Vagina (tissue), 2 donors: Measurements from ENCODE around the gene PTPRD. TPM values are rescaled to one million over a fixed set of nuclear protein-coding genes. Genes with fewer than 3 reads are reported as not detected.

Experiments
- DNase-seq, 2 donors: peaks; one replicate each; pipeline ENCODE4 v3.0.0-alpha.2; 2017; ENCODE audit errors: extremely low spot score in 2 of 2
- H3K27ac ChIP-seq: fragments of 200-600 bp; sonication (generic); one replicate; pipeline ENCODE4 v1.5.1; 2019
- H3K27me3 ChIP-seq: fragments of 200-600 bp; sonication (generic); one replicate; pipeline ENCODE4 v1.5.1; 2019
- H3K36me3 ChIP-seq, 2 donors: fragments of 200-600 bp; sonication (generic); one replicate each; pipeline ENCODE4 v1.5.1; 2017 to 2019
- H3K4me1 ChIP-seq: fragments of 200-600 bp; sonication (generic); one replicate; pipeline ENCODE4 v1.5.1; 2019
- H3K4me3 ChIP-seq, 2 donors: fragments of 200-600 bp; sonication (generic); 1 replicate in 1 of 2; 2 replicates in 1 of 2; pipeline ENCODE4 v1.5.1; 2016 to 2019
- H3K9me3 ChIP-seq: fragments of 200-600 bp; sonication (generic); one replicate; pipeline ENCODE4 v1.5.1; 2019
- CTCF ChIP-seq, 3 experiments: fragments of 450-650 bp in 2 of 3; fragments of 200-600 bp in 1 of 3; sonication (generic) in 1 of 3; IDR thresholded peaks; one replicate each; pipeline ENCODE4 v1.5.1; 2017 to 2019; ENCODE audit warnings: antibody characterized with exemption in 3 of 3, mild to moderate bottlenecking in 2 of 3, moderate library complexity in 2 of 3
- POLR2A ChIP-seq, 2 donors: fragments of 450-650 bp; IDR thresholded peaks; one replicate each; pipeline ENCODE4 v1.6.1; 2017; ENCODE audit warnings: antibody characterized with exemption in 2 of 2, mild to moderate bottlenecking in 2 of 2, moderate library complexity in 2 of 2
- POLR2AphosphoS5 ChIP-seq, 2 donors: sonication (generic); formaldehyde crosslinking; IDR thresholded peaks; one replicate each; pipeline ENCODE4 v1.9.0; 2017; ENCODE audit warnings: antibody characterized with exemption in 2 of 2, mild to moderate bottlenecking in 2 of 2, low read depth in 1 of 2; ENCODE audit not compliant: insufficient read depth in 1 of 2
- intact Hi-C: fragments of 100-400 bp; cut with DNase I; formaldehyde crosslinking; loops from one replicate; pipeline ENCODE4 v1.15.1; 2023
- total RNA-seq: library from RNA; depleted of rRNA; stranded (reverse); fragments of >200 nt; gene quantifications from one replicate; pipeline ENCODE4 v1.2.3, GENCODE V29; 2016

The PTPRD gene
- total RNA-seq, 1 donor from 2014 or later: 10.3 TPM

GRCh38 chr9:9881692-9882091, 731.1 kb downstream of the PTPRD start:
- Histone ChIP-seq H3K9me3 (no peaks in the 10 kb centered on the region), H3K4me1 (no peaks in the 10 kb centered on the region), H3K27ac (no peak overlapping the region), H3K27me3 (no peaks in the 10 kb centered on the region), H3K36me3 (no peaks in the 10 kb centered on the region), H3K4me3 (no peak overlapping the region)
- TF ChIP-seq POLR2AphosphoS5 (IDR thresholded peaks at IDR 0.05; ENCODE audit: insufficient read depth in 1 of 2, low read depth in 1 of 2): no peak
- TF ChIP-seq POLR2A (IDR thresholded peaks at IDR 0.05): no peak
- TF ChIP-seq CTCF (IDR thresholded peaks at IDR 0.05): no peak
- DNase-seq: no peak
- intact Hi-C loops: no loop called here

- Histone ChIP-seq H3K36me3 (no peaks in the 10 kb centered on the region), H3K27ac (no peak overlapping the region), H3K27me3 (no peaks in the 10 kb centered on the region), H3K4me3 (no peak overlapping the region), H3K4me1 (no peaks in the 10 kb centered on the region), H3K9me3 (no peaks in the 10 kb centered on the region)
- no peak for DNase-seq
- intact Hi-C loops: no loop called here
- TF ChIP-seq POLR2AphosphoS5 (IDR thresholded peaks at IDR 0.05; ENCODE audit: insufficient read depth in 1 of 2, low read depth in 1 of 2) (no peak), POLR2A (IDR thresholded peaks at IDR 0.05) (no peak), CTCF (IDR thresholded peaks at IDR 0.05) (no peak)
Measured at GRCh38 chr9:9874270-9874669, 738.5 kb downstream of the PTPRD start.

- Histone ChIP-seq H3K36me3 (no peaks in the 10 kb centered on the region), H3K27me3 (no peaks in the 10 kb centered on the region), H3K27ac (no peak overlapping the region), H3K4me1 (no peaks in the 10 kb centered on the region), H3K9me3 (no peaks in the 10 kb centered on the region), H3K4me3 (no peak overlapping the region)
- TF ChIP-seq POLR2A (IDR thresholded peaks at IDR 0.05) (no peak), CTCF (IDR thresholded peaks at IDR 0.05) (no peak), POLR2AphosphoS5 (IDR thresholded peaks at IDR 0.05; ENCODE audit: insufficient read depth in 1 of 2, low read depth in 1 of 2) (no peak)
- DNase-seq: no peak
- intact Hi-C loops: no loop called here
Measured at GRCh38 chr9:9862235-9862810, 750.5 kb downstream of the PTPRD start.

DNA sequence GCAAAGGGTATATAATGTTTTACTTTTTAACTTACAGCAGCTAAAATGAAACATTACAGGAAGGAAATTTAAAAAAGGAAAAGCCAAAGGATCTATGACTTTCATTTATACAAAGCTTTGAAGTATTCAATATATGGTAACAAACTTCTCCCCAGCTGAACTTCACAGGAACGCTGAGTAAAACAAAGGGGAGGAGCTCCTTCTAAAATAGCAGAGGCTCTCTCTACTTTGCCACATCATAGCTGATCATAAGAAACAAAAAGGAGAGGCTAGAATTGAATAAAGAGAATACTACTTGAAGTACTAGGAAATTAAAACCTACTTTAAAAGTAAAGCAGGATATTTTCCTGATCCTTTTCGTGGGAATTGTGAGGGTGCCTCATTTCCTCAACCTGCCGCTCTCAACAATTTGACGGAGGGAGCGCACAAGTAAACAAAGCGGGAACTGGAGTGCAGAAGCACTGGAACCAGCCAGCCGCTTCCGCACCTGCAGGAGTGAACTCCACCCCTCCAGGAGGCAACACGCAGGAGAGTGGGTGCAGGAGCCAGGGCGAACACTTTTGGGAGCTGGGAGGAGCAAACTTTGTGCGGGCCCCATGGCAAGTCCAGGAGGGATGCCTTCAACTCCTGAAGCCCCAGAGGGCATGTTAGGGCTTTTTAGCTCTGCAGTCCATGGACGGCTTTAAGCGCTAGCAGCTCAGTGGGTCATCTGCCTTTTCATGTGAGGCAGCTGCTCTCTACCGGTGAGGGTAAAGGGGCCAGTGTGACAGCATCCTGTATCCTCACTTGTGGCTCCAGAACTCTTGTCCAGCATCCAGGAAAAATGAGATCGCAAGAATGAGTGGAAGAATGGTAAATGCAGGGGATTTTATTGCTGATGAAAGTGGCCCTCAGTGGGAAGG, 757.4 kb downstream of the PTPRD start:
- TF ChIP-seq POLR2A (IDR thresholded peaks at IDR 0.05) (no peak), POLR2AphosphoS5 (IDR thresholded peaks at IDR 0.05; ENCODE audit: insufficient read depth in 1 of 2, low read depth in 1 of 2) (no peak), CTCF (IDR thresholded peaks at IDR 0.05) (no peak)
- intact Hi-C loops: no loop called here
- H3K4me3 ChIP-seq: no peak overlapping the region

DNA sequence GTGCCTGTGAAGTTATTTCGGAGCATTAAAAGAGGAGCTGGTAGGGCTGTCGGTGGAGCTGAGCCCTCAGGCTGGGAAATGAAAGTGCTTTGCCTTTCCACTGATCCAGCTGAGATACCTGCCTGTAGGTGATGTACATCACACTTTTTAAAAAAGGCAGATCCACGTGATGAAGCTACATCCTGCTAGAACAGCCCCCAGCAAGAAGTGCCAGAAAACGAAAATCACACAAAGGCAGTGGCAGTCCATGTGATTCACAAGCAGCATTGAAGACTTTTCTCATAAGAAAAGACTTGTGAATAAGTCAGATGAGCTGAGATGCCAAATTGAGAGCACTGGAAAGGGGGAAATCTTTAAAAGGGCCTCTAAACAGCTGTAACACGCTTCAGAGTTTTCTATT, 765.1 kb downstream of the PTPRD start:
- Histone ChIP-seq H3K36me3 (no peaks in the 10 kb centered on the region), H3K27ac (no peak overlapping the region), H3K9me3 (no peaks in the 10 kb centered on the region), H3K4me1 (no peaks in the 10 kb centered on the region), H3K27me3 (no peaks in the 10 kb centered on the region), H3K4me3 (no peak overlapping the region)
- intact Hi-C loops: no loop called here
- DNase-seq: no peak
- TF ChIP-seq POLR2A (IDR thresholded peaks at IDR 0.05) (no peak), CTCF (IDR thresholded peaks at IDR 0.05) (no peak), POLR2AphosphoS5 (IDR thresholded peaks at IDR 0.05; ENCODE audit: insufficient read depth in 1 of 2, low read depth in 1 of 2) (no peak)

More for the DNA sequence above, 757.4 kb downstream of the PTPRD start:
- Histone ChIP-seq H3K9me3 (no peaks in the 10 kb centered on the region), H3K4me1 (no peaks in the 10 kb centered on the region), H3K36me3 (no peaks in the 10 kb centered on the region), H3K27ac (no peak overlapping the region), H3K27me3 (no peaks in the 10 kb centered on the region)
- no peak for DNase-seq
